ENCODE results near the gene KCNH1.

The KCNH1 gene

DNA sequence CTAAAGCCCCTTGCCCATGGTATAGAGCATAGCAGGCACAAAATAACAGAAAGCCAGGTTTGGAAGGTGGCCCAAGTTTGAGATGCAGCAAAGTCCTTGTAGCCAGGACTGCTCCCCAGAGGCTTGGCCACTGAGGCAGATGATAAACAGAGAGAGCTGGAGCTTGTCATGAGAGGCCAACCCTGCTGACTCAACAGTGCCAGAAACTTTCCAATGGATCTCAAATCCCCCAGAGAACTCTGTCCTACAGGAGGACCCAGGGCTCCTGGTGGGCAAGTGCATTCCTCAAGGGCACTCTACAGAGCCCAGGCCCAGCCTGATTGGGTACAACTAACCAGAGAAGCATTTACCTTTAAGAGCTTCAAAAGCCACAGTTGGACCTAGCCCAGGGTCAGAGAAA, 280.7 kb downstream of the KCNH1 start:
- Histone ChIP-seq H3K36me3 (ENCODE audit: control insufficient read depth, insufficient read depth, low read length, severe bottlenecking) (no peaks in the 10 kb centered on the region), H3K9ac (ENCODE audit: low read length) (no peak overlapping the region), H3K27me3 (replicated peaks; ENCODE audit: control insufficient read depth, insufficient read depth, low read length) (no peaks in the 10 kb centered on the region), H3K9me3 (ENCODE audit: control insufficient read depth, low read length) (no peaks in the 10 kb centered on the region), H3K4me1 (ENCODE audit: control insufficient read depth, insufficient read depth, low read length) (no peaks in the 10 kb centered on the region), H3K4me3 (ENCODE audit: low read length) (no peak overlapping the region)
- DNase-seq (ENCODE audit: low read depth) = no peak

DNA sequence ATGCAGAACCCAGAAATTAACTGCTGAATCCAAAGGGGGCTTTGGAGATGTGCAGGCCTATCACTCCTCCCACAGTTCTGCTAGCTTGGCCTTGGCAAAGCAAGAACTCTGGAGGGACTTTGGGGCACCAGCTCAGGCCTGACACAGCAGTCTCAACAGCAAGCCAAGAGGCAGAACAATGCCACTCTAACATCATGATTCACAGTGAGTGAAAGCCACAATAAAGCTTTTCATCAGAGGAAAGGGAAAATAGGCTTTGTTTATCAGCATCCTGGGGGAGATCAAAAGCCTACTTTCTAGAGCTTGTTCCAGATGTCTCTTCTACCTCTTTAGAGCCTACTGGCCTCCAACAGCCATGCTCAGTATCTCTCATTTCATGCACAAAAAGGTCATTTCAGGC, 283.4 kb downstream of the KCNH1 start:
- Histone ChIP-seq H3K4me1 (ENCODE audit: control insufficient read depth, insufficient read depth, low read length) (no peaks in the 10 kb centered on the region), H3K9ac (ENCODE audit: low read length) (no peak overlapping the region), H3K27me3 (replicated peaks; ENCODE audit: control insufficient read depth, insufficient read depth, low read length) (no peaks in the 10 kb centered on the region), H3K36me3 (ENCODE audit: control insufficient read depth, insufficient read depth, low read length, severe bottlenecking) (no peaks in the 10 kb centered on the region), H3K9me3 (ENCODE audit: control insufficient read depth, low read length) (no peaks in the 10 kb centered on the region), H3K4me3 (ENCODE audit: low read length) (no peak overlapping the region)
- no peak for DNase-seq (ENCODE audit: low read depth)

DNA sequence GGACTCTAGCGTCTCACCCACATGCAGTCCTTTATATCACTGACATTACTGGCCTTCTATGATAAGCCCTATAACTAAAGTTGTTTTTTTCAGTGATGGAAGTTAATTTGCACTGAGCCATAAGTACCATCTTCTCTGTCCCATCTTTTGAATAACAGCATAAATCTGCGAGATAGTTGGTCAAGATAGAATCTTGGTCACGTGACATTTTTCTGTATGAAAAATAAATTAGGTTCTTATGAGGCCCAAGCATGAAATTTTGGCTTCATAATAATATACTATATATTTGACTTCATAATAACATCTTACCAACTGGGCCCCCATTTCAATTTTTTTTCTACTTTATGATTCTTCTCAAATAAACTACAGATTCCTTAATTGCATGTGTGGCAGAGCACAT, 285.5 kb downstream of the KCNH1 start:
- Histone ChIP-seq H3K36me3 (ENCODE audit: control insufficient read depth, insufficient read depth, low read length, severe bottlenecking) (no peaks in the 10 kb centered on the region), H3K9me3 (ENCODE audit: control insufficient read depth, low read length) (no peaks in the 10 kb centered on the region), H3K9ac (ENCODE audit: low read length) (no peak overlapping the region), H3K4me3 (ENCODE audit: low read length) (no peak overlapping the region), H3K4me1 (ENCODE audit: control insufficient read depth, insufficient read depth, low read length) (no peaks in the 10 kb centered on the region), H3K27me3 (replicated peaks; ENCODE audit: control insufficient read depth, insufficient read depth, low read length) (no peaks in the 10 kb centered on the region)
- DNase-seq (ENCODE audit: low read depth) = no peak

DNA sequence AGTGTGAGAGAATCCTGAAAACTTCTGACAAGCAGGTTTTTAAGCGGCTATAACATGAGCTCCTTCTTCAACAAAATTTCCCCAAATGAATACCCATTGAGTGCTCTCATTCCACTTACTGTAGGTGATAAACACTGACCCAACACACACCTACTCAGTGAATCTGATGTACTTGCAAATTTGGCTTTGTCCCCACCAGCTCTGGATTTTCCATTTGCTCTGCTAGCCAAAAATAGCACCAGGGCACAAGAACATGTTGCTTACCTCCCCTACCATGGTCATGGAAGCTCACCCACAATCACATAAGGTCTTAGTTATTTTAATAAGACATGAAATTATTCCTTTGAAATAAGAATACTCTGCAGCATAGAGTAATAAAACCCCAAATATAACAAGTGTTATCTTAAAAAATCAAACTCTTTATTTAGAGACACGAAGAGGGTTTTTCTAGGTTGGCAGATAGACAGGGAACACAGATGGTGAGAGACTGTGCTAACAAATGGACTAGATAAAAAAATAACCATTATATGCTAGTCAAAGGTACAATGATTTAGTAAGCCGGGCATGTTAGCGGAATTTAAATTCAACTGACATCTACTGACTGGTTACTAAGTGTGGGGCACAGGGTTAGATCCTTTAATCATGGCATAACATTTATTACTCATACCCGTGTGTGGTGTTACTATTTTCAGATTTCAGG, 291.9 kb downstream of the KCNH1 start:
- H3K36me3 ChIP-seq (ENCODE audit: control insufficient read depth, insufficient read depth, low read length, severe bottlenecking) = no peaks in the 10 kb centered on the region
- DNase-seq (ENCODE audit: low read depth) = no peak
- no peaks in the 10 kb centered on the region for H3K9me3 ChIP-seq (ENCODE audit: control insufficient read depth, low read length)

DNA sequence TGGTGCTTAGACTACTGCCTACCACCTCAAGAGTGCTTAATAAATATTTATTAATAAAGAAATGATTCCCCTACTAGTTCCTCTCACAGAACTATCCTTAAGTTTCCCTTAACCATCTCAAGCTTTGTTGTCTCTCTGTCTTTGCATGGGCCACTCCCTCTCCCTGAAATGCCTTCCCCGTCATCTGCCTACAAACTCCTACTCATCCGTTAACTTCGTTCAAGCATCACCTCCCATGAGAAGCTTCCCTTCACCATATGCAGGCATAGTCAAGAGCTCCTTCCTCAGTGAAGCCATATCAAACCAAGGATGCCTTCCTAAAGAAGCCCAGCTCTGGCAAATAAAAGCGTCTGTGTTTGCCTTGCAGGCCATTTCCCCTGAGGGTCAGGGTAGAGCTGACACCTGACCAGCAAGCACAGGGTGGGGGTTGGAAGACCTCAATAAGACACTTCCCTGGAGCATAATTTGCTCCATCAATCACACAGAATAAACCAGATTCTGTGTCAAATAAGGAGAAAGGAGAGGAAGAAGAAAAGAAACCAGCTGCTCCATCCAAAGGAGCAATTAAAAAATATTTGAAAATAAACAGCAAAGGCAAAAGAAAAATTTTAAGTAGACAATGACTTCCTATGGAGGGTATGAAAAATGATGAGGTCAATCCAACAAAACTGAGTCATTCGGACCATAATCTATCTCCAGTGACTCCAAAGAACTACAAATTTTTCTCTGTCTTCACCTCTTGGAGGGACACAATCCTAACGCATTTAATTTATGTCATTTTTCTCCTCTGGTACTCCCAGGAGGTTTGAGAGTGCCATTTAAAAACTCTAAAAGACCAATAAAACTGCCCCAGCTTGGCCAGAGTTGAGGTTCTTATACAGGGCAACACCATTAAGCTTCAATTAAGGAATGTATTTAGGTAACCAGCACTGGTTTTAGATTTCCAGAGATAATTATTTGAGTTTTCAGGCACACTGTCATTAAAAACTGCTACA, 303.6 kb downstream of the KCNH1 start:
- no peak overlapping the region for H3K9ac ChIP-seq (ENCODE audit: low read length)
- H3K9me3 ChIP-seq (ENCODE audit: control insufficient read depth, low read length) = no peaks in the 10 kb centered on the region
- no peaks in the 10 kb centered on the region for H3K36me3 ChIP-seq (ENCODE audit: control insufficient read depth, insufficient read depth, low read length, severe bottlenecking)
- no peak for DNase-seq (ENCODE audit: low read depth)
- H3K27me3 ChIP-seq (replicated peaks; ENCODE audit: control insufficient read depth, insufficient read depth, low read length) = no peaks in the 10 kb centered on the region
- H3K4me1 ChIP-seq (ENCODE audit: control insufficient read depth, insufficient read depth, low read length) = no peaks in the 10 kb centered on the region
- no peak overlapping the region for H3K4me3 ChIP-seq (ENCODE audit: low read length)

More for the DNA sequence above, 291.9 kb downstream of the KCNH1 start:
- Histone ChIP-seq H3K9ac (ENCODE audit: low read length) (no peak overlapping the region), H3K27me3 (replicated peaks; ENCODE audit: control insufficient read depth, insufficient read depth, low read length) (no peaks in the 10 kb centered on the region), H3K4me1 (ENCODE audit: control insufficient read depth, insufficient read depth, low read length) (no peaks in the 10 kb centered on the region), H3K4me3 (ENCODE audit: low read length) (no peak overlapping the region)

DNA sequence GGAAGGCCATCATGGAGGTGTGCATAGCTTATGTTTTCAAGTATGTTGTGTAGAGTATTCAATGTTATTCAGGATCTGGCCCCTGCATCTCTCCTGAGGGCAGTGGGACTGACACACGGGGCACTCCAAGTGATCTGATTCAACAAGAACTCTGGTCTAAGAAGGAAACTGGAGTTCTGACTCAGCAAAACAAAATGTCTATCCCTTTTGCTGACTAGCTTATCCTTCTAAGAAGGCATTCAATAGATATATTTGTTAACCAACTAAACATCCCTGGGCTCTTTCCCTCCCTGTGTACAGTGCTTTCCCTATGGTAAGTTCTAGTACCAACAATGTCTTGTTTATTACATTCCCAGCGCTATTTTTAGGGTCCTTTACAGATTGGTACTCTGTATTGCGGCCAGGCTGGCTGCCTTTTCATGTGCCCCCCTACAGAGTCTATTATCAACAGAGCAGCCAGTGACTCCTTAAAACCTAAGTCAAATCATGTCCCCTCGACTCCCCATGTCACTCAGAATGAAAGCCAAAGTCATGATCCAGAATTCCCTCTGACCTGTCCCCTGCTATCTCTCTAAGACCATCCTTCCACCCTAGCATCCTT, 304.9 kb downstream of the KCNH1 start:
- H3K4me3 ChIP-seq (ENCODE audit: low read length) = no peak overlapping the region
- H3K27me3 ChIP-seq (replicated peaks; ENCODE audit: control insufficient read depth, insufficient read depth, low read length) = no peaks in the 10 kb centered on the region
- no peaks in the 10 kb centered on the region for H3K36me3 ChIP-seq (ENCODE audit: control insufficient read depth, insufficient read depth, low read length, severe bottlenecking)
- H3K4me1 ChIP-seq (ENCODE audit: control insufficient read depth, insufficient read depth, low read length) = no peaks in the 10 kb centered on the region
- DNase-seq (ENCODE audit: low read depth) = no peak
- no peak overlapping the region for H3K9ac ChIP-seq (ENCODE audit: low read length)
- no peaks in the 10 kb centered on the region for H3K9me3 ChIP-seq (ENCODE audit: control insufficient read depth, low read length)

DNA sequence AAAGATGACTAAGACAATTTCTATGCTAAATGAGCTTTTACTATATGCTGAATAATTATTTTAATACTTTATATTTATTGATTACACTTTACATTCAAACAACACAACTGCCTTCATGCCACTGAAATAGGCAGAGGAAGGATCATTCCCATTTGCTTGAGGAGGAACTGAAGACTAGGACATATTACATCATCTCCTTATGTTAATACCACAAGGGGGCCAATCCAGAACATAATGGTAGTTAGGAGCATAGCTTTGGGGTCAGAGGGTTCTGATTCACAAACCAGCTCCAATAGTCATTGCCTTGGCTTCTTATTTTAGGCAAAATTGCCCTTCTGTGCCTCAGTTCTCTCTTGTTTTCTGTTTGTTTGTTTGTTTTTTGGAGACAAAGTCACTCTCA, 306.5 kb downstream of the KCNH1 start:
- Histone ChIP-seq H3K9ac (ENCODE audit: low read length) (no peak overlapping the region), H3K36me3 (ENCODE audit: control insufficient read depth, insufficient read depth, low read length, severe bottlenecking) (no peaks in the 10 kb centered on the region), H3K27me3 (replicated peaks; ENCODE audit: control insufficient read depth, insufficient read depth, low read length) (no peaks in the 10 kb centered on the region), H3K4me1 (ENCODE audit: control insufficient read depth, insufficient read depth, low read length) (no peaks in the 10 kb centered on the region), H3K9me3 (ENCODE audit: control insufficient read depth, low read length) (no peaks in the 10 kb centered on the region), H3K4me3 (ENCODE audit: low read length) (no peak overlapping the region)
- no peak for DNase-seq (ENCODE audit: low read depth)

DNA sequence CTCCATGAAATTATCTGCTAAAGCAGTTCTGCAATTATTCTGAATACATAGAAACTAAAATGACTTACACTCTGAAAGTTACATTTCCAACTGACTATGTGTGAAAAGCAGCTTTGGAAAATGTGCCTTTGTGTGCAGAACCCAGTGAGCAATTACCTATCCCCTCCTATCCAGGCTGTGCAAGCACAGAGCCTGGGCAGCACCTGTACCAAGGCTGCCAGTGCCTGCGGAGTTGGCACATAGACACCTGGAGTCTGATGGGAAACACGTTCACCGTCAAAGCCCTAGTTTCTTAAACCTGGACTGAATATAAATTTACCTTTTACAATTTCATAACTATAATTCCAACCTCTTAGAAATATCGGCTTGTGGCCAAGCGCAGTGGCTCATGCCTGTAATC, 307.3 kb downstream of the KCNH1 start:
- H3K4me3 ChIP-seq (ENCODE audit: low read length) = no peak overlapping the region
- H3K36me3 ChIP-seq (ENCODE audit: control insufficient read depth, insufficient read depth, low read length, severe bottlenecking) = no peaks in the 10 kb centered on the region
- no peak overlapping the region for H3K9ac ChIP-seq (ENCODE audit: low read length)
- H3K4me1 ChIP-seq (ENCODE audit: control insufficient read depth, insufficient read depth, low read length) = no peaks in the 10 kb centered on the region
- no peaks in the 10 kb centered on the region for H3K9me3 ChIP-seq (ENCODE audit: control insufficient read depth, low read length)
- DNase-seq (ENCODE audit: low read depth) = no peak
- H3K27me3 ChIP-seq (replicated peaks; ENCODE audit: control insufficient read depth, insufficient read depth, low read length) = no peaks in the 10 kb centered on the region

DNA sequence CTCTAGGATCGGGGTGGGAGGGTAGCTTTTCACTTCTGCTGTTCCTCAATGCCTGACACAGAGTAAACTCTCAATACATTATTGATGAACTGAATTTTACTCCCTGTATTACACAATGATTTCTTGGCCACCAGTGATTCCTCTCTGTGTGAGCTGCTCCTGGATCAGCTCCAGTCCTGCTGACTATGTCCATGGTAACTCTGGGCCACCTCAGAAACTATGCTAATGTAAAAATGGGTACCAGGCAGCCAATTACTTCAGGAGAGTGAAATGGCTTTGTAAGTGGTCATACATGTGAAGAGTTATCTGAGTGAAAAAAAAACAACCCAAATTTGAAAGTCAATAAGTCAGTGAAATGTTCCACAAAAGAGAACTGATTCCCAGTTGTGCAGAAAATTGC, 311.0 kb downstream of the KCNH1 start:
- no peak overlapping the region for H3K9ac ChIP-seq (ENCODE audit: low read length)
- no peaks in the 10 kb centered on the region for H3K4me1 ChIP-seq (ENCODE audit: control insufficient read depth, insufficient read depth, low read length)
- no peak overlapping the region for H3K4me3 ChIP-seq (ENCODE audit: low read length)
- peak; percentile 13 for DNase-seq (ENCODE audit: low read depth)
- no peaks in the 10 kb centered on the region for H3K9me3 ChIP-seq (ENCODE audit: control insufficient read depth, low read length)
- H3K27me3 ChIP-seq (replicated peaks; ENCODE audit: control insufficient read depth, insufficient read depth, low read length) = no peaks in the 10 kb centered on the region
- H3K36me3 ChIP-seq (ENCODE audit: control insufficient read depth, insufficient read depth, low read length, severe bottlenecking) = no peaks in the 10 kb centered on the region

DNA sequence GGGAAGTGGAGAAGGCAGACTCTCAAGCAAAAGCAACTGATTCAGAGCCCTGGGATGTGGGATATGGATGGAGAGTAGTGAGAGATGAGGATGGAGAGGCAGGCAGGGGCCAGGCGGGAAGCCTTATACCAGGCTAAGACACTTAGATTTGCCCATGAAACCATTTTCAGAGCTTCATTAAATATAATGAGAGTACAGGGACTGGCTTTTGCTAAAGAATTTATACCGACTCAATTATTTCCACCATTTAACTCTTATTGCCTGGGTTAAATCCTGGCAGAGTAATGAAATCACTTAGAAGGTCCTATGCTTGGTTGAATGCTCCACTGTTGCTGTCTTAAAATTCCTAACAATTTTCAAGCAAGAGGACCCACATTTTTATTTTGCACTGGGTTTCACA, 311.7 kb downstream of the KCNH1 start:
- no peaks in the 10 kb centered on the region for H3K4me1 ChIP-seq (ENCODE audit: control insufficient read depth, insufficient read depth, low read length)
- no peak overlapping the region for H3K9ac ChIP-seq (ENCODE audit: low read length)
- H3K27me3 ChIP-seq (replicated peaks; ENCODE audit: control insufficient read depth, insufficient read depth, low read length) = peaks cover 2% of the 10 kb centered on the region
- DNase-seq (ENCODE audit: low read depth) = no peak
- no peaks in the 10 kb centered on the region for H3K36me3 ChIP-seq (ENCODE audit: control insufficient read depth, insufficient read depth, low read length, severe bottlenecking)
- H3K9me3 ChIP-seq (ENCODE audit: control insufficient read depth, low read length) = no peaks in the 10 kb centered on the region
- no peak overlapping the region for H3K4me3 ChIP-seq (ENCODE audit: low read length)

DNA sequence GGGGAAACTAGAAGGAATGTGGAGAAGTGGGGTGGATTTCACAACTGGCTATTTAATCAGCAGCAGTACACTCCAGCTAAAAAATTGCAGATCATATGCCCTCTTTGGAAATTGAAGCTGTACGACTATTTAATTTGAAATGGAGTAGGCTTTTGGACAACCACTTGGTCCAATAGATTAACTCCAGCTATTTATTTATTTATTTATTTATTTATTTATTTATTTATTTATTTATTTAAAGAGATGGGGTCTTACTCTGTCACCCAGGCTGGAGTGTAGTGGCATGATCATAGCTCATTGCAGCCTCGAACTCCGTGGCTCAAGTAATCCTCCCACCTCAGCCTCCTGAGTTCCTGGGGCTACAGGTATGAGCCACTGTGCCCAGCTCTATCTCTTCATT, 312.3 kb downstream of the KCNH1 start:
- H3K27me3 ChIP-seq (replicated peaks; ENCODE audit: control insufficient read depth, insufficient read depth, low read length) = peaks cover 2% of the 10 kb centered on the region
- H3K4me1 ChIP-seq (ENCODE audit: control insufficient read depth, insufficient read depth, low read length) = no peaks in the 10 kb centered on the region
- H3K36me3 ChIP-seq (ENCODE audit: control insufficient read depth, insufficient read depth, low read length, severe bottlenecking) = no peaks in the 10 kb centered on the region
- H3K9ac ChIP-seq (ENCODE audit: low read length) = no peak overlapping the region
- no peak for DNase-seq (ENCODE audit: low read depth)
- no peaks in the 10 kb centered on the region for H3K9me3 ChIP-seq (ENCODE audit: control insufficient read depth, low read length)
- no peak overlapping the region for H3K4me3 ChIP-seq (ENCODE audit: low read length)

Data from adipocyte (in vitro differentiated cells).